HS-5 (cell line): ENCODE measurements around the gene CIRBP.
"Not testable (repeated sequence)": the region's sequence is repeated elsewhere in the genome, so short reads cannot be mapped to it uniquely, and the experiment has no call there.

Source experiments
- DNase-seq: peaks from one replicate; pipeline ENCODE4 v3.0.0-alpha.2; 2012; ENCODE audit warnings: low read depth

Gene CIRBP

DNA sequence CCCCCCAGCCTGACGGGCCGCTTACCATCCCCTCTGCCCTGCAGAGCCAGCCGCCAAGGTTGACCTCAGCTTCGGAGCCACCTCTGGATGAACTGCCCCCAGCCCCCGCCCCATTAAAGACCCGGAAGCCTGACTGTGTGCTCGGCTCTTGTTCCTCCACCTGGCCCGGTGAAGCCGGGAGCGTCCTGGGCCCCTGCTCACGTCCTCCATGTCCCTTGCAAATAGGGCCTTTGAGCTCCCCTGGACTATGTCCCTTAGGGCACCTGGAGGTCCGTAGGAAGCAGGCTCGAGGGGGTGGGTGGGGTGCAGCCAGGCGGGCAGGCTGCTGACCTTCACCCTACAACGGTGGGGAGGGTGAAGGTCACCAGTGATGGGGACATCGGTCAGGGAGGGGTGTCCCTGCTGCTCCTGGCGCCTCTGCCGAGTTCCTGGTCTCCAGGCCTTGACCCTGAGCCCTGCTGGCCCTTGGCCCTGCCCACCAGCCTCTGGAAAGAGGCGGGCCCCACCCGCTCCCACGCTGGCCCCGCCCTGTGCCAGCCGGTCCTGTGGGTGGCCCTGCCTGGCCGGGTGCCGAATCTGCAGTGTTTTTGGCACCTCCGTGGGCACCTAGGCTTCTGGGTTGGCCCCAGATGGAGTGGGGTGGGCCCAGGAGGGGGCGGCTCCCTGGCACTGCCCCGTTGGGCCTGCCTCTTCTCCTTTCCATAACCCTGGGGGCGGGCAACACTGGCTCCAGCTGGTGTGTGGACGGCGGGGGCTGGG, 24.3 kb upstream of the CIRBP start:
- no peak for DNase-seq

GRCh38 chr19:1245494-1246264, 23.5 kb upstream of the CIRBP start:
- no peak for DNase-seq

DNA sequence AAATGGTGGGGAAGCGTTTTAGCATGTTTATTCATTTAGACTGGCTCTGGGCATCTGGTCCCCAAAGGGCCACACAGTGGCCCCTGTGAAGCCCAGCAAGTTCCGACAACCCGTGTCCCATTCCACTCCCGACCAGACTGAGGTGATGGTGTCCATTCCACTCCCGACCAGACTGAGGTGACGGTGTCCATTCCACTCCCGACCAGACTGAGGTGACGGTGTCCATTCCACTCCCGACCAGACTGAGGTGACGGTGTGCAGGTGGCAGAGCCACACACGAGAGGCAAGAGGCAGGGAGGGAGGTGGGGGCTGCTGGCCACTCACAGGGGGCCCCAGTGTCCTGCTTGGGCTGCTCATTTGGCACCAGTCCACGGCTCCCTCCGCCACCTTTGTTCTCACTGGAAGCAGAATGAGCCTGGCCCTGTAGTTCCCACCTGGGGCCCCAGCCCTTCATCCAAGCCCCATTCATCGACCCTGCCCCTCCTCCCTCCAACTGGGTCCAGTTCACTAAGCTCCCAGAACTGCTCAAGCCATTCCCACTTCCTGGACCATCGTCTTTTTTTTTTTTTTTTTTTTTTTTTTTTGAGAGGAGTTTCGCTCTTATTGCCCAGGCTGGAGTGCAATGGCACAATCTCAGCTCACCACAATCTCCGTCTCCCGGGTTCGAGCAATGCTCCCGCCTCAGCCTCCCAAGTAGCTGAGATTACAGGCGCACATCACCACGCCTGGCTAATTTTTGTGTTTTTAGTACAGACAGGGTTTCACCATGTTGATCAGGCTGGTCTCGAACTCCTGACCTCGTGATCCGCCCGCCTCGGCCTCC, 22.7 kb upstream of the CIRBP start:
- DNase-seq, result not testable (repeated sequence)

GRCh38 chr19:1247748-1248138, 21.4 kb upstream of the CIRBP start:
- DNase-seq, result no peak

- DNase-seq, result no peak
These were observed 20.9 kb upstream of the CIRBP start, which contains the start of gene MIDN for GRCh38 chr19:1248139-1248785. MIDN (plus strand) TSS chr19:1248583; CDS start chr19:1250297, 1,714 bp downstream.

GRCh38 chr19:1248786-1249297, 20.3 kb upstream of the CIRBP start:
- DNase-seq, result no peak

- no peak for DNase-seq
These were observed 19.7 kb upstream of the CIRBP start for GRCh38 chr19:1249298-1249989.

GRCh38 chr19:1249990-1250436, 19.1 kb upstream of the CIRBP start:
- no peak for DNase-seq

DNA sequence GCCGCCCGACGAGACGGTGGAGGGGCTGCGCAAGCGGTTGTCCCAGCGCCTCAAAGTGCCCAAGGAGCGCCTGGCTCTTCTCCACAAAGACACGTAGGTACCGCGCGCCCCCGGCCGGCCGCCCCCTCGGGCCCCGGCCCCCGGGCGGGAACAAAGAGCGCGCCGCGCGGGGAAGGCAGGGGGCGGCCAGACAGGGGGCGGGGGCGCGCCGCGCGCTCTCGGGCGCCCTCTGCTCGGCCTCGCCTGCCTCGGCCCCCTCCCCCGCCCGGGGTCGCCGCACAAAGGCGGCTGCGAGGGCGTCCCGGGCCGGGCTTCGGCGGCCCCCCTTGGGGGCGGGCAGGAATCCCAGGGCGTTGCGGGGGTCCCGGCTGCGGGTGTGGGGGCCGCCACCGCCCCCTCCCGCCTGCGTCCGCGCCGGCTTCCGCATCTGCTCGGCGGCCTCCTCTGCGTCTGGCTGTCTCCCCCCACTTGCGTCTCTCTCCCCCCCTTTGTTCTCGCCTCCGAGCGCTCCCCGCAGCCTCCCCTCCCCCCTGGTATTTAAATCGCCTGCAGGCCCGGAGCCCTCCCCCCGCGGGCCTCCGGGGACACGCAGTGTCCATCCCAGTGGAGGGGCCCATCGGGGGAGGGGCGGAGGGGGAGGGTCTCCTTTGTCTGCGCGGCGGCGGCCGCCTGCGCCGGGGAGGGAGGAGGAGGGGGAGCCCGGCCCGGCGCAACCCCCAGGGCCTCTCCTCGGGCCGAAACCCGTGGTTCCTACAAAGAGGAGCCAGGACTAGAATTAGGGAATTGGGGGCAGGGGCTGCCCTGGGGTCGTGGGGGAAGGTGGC, 18.5 kb upstream of the CIRBP start:
- DNase-seq, result no peak

DNA sequence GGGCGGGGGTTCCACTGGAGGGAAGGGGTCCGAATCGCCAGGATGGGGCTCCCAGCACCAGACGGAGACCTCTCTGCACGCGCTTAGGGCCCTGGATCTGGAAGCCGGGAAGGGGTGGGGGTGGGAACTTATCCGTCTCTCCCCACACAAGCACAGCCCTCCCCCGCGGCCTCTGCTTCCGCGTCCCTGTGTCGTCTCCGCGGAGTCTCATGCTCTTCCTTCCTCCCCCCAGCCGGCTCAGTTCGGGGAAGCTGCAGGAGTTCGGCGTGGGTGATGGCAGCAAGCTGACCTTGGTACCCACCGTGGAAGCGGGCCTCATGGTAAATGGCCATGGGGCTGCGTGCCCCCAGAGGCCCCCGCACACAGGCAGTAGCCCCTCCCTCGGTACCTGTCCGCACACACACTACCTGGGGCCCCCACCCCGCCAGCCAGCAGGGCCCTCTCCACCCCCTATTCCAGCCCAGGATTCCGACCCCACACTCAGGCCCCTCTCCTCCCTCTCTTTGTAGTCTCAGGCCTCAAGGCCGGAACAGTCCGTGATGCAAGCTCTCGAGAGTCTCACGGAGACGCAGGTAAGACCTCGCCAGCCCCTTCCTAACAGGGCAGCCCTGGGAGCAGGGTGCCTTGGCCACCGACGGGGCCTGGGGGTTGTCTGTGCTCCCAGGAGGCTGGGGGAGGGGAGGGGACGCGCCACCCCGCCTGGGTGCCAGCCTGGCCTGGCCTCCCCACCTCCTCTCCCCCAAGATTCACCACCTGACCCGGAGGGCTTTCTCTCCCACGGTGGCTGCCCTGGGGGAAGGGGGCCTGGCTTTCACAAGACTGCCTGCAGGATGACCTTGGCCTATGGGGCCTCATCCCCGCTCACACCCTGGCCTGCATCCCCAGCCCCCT, 17.6 kb upstream of the CIRBP start:
- DNase-seq, result no peak

DNA sequence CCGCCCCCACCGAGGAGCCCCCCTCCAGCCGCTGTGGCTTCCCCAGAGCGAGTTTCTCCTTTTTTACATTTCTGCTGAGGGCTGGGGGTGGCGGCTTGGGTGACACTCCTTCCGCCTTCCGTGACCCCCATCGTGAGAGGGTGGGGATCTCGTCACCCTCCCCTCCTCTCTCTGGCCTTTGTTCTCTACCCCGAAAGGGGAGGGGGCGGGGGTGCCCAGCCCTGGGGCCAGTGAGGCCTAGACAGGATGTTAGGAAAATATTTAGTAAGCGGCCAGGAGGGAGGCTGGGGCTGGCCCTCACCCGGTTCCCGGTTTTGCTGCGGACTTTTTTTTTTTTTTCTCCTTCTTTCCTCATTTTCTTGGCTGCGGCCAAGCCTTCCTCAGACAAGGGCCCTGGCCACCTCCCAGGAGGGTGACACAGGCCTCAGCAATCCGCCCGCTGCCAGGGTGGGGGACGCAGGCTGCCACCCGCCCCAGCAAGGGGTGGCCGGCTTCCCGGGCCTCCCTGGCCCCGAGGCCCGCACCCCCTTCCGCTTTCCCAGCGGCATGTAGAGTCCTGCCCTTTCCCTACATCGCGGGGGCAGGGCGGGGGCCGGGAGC, 16.8 kb upstream of the CIRBP start:
- no peak for DNase-seq

DNA sequence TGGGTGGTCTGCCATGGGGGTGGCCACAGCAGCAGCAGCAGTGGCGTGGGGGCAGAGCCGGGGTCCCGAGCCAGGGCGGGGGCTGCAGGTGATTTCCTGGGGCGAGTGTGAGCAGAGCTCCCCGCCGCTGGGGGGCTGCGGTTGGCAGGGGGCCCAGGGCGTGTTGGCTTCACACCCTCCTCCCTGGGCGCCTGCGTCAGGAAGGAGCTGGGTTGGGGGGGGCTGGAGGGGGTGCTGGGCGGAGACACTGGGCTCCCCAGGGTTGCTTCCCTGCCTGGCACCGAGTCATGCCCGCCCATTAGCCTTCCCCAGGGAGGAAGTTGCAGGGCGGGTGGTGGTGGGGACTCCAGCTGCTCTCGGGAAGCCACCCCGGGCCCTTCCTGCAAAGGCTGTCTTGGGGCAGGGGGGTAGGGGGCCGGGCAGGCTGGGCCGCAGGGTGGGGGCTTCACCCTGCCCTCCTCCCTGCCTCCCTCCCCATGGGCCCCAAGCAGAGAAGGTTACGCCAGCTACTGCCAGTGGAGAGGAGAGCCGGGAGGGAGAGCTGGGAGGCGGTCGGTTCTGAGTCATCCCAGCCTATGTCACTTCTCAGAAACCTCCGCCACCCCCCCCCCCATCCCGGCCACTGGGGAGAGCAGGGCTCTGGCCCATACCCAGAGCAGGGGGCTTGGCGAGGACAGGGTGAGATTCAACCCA, 16.2 kb upstream of the CIRBP start:
- DNase-seq, result no peak

DNA sequence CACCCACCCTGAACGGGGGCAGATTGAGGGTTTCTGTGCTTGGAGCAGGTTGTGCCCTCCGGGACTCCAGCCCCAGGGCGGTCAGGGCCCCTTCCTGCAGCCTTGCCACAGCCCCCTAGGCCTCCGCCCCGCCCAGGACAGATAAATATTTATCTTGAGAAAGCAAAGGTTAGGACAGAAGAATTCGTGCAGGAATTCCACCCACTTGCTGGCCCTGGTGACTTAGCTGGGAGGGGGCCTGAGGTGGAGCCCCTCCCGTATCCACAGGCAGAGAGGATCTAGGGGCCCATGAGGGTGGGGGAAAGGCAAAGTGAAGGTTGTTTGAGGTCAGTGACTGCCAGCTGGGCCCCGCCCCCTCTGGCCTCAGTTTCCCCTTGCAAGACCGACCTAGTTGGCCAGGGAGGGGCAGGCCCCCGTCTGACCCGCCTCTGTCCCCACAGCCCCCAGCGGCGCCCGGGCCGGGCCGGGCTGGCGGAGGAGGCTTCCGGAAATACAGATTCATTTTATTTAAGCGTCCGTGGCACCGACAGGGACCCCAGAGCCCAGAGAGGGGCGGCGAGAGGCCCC, 15.5 kb upstream of the CIRBP start:
- no peak for DNase-seq

DNA sequence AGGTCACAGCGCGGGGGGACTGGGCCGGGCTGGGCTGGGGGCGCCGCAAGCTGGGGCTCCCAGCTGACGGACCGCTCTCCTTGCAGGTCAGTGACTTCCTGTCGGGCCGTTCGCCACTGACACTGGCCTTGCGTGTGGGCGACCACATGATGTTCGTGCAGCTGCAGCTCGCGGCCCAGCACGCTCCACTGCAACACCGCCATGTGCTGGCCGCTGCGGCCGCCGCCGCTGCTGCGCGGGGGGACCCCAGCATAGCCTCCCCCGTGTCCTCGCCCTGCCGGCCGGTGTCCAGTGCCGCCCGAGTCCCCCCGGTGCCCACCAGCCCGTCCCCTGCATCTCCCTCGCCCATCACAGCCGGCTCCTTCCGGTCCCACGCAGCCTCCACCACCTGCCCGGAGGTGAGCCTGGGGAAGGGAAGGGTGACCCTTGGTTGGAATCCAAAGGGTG, 15.0 kb upstream of the CIRBP start:
- DNase-seq, result no peak

- no peak for DNase-seq
These were observed 14.5 kb upstream of the CIRBP start for GRCh38 chr19:1254530-1255185.

DNA sequence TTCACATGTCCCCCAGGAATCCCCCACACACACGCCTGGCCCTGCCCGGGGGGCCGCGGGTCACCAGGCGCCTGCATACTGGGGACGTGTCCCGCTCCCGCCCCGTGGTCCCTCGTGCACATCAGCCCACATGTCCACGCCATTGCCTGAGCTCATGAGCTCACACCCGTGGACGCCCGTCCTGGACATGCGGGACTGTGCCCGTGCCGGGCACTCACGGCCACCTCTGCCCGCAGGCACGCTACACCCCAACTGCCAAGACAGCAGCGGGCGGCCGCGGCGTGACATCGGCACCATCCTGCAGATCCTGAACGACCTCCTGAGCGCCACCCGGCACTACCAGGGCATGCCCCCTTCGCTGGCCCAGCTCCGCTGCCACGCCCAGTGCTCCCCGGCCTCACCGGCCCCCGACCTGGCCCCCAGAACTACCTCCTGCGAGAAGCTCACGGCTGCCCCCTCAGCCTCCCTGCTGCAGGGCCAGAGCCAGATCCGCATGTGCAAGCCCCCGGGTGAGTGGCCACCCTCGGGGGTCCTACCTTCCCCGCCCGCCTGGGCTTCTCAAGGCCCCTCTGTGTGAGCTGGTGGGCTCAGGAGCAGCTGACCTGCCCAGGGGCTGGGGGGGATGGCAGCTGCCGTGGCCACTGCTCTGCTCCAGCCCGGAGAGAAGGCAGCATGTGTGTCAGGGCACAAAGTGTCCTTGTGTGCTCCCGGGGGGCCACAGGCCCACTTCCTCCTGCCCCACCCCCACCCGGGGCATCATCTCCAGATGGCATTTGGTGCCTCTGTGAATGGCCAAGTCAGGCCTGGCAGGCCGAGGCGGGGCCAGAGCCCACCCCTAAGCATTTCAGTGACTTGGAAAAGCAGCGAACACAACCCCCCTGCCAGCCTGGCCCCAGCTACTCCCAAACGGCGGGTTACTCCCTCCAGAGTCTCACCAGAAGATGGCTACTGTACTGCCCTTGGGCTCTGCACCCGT, 13.7 kb upstream of the CIRBP start:
- no peak for DNase-seq
